Keratinocyte (primary cell): ENCODE data around the gene NLGN1. TPM values are rescaled to one million over a fixed set of nuclear protein-coding genes. Genes with fewer than 3 reads are reported as not detected.

Experiments
- DNase-seq: peaks from one replicate; pipeline ENCODE4 v3.0.0-alpha.2; 2011; ENCODE audit warnings: low read depth, missing footprints, low spot score
- FAIRE-seq: peaks from 2 replicates; lab custom pipeline; 2011; peaks lifted over from hg19 to GRCh38; lab: Jason Lieb, UNC
- H2AFZ ChIP-seq: 2 replicates; pipeline ENCODE4 v1.6.0; 2012; ENCODE audit warnings: low read length, control low read depth, inconsistent platforms; ENCODE audit not compliant: control insufficient read depth
- H3K27ac ChIP-seq: 2 replicates; pipeline ENCODE4 v1.5.1; 2011; ENCODE audit warnings: low read length; ENCODE audit not compliant: control insufficient read depth, insufficient read depth
- H3K27me3 ChIP-seq: 3 replicates; pipeline ENCODE4 v1.6.0; 2011; ENCODE audit warnings: low read length; ENCODE audit not compliant: control insufficient read depth, insufficient read depth; ENCODE audit errors: extremely low read depth
- H3K36me3 ChIP-seq, 2 experiments: 2 replicates in 1 of 2; 3 replicates in 1 of 2; pipeline ENCODE4 v1.5.1; 2011; ENCODE audit warnings: low read length in 2 of 2, mild to moderate bottlenecking in 1 of 2; ENCODE audit not compliant: control insufficient read depth in 2 of 2, insufficient read depth in 2 of 2; ENCODE audit errors: extremely low read depth in 1 of 2
- H3K4me1 ChIP-seq: 3 replicates; pipeline ENCODE4 v1.5.1; 2011; ENCODE audit warnings: low read length; ENCODE audit not compliant: control insufficient read depth, insufficient read depth; ENCODE audit errors: extremely low read depth
- H3K4me2 ChIP-seq: 3 replicates; pipeline ENCODE4 v1.6.0; 2011; ENCODE audit warnings: low read depth, low read length; ENCODE audit not compliant: control insufficient read depth, insufficient read depth; ENCODE audit errors: extremely low read depth
- H3K4me3 ChIP-seq, 3 experiments: fragments of 200-600 bp in 1 of 3; sonication (generic) in 1 of 3; 2 replicates in 2 of 3; 3 replicates in 1 of 3; pipeline ENCODE4 v1.5.1; 2011 to 2016; ENCODE audit warnings: low read length in 3 of 3, mild to moderate bottlenecking in 3 of 3, control low read depth in 2 of 3, inconsistent platforms in 1 of 3, low read depth in 1 of 3, mixed read lengths in 1 of 3, mixed run types in 1 of 3, moderate library complexity in 1 of 3; ENCODE audit not compliant: control insufficient read depth in 2 of 3, insufficient read depth in 2 of 3; ENCODE audit errors: extremely low read depth in 1 of 3
- H3K79me2 ChIP-seq: 2 replicates; pipeline ENCODE4 v1.6.0; 2012; ENCODE audit warnings: low read length; ENCODE audit not compliant: control insufficient read depth, insufficient read depth
- H3K9ac ChIP-seq: 3 replicates; pipeline ENCODE4 v1.6.0; 2011; ENCODE audit warnings: low read length; ENCODE audit not compliant: control insufficient read depth, insufficient read depth; ENCODE audit errors: extremely low read depth
- H3K9me1 ChIP-seq: 3 replicates; pipeline ENCODE4 v1.6.0; 2011; ENCODE audit warnings: low read length; ENCODE audit not compliant: control insufficient read depth, insufficient read depth; ENCODE audit errors: extremely low read depth
- H3K9me3 ChIP-seq: 2 replicates; pipeline ENCODE4 v1.5.1; 2012; ENCODE audit warnings: low read depth, low read length; ENCODE audit not compliant: control insufficient read depth
- H4K20me1 ChIP-seq: 3 replicates; pipeline ENCODE4 v1.6.0; 2011; ENCODE audit warnings: low read length; ENCODE audit not compliant: control insufficient read depth, insufficient read depth; ENCODE audit errors: extremely low read depth
- EZH2 ChIP-seq: IDR thresholded peaks from one replicate; pipeline ENCODE4 v1.6.1; 2012; ENCODE audit warnings: inconsistent platforms, mild to moderate bottlenecking, low read length, moderate library complexity
- dilution Hi-C: fragments of 300-500 bp; cut with MboI; formaldehyde crosslinking; loops from one replicate; pipeline ENCODE4 v1.7.0; 2020; ENCODE audit warnings: low sequenced_read_pairs; ENCODE audit not compliant: extremely low pct_ligation_motif_present
- polyA plus RNA-seq, 5 experiments: library from polyadenylated mRNA; depleted of rRNA in 3 of 5; stranded (reverse) in 3 of 5; stranded (forward) in 1 of 5; unstranded in 1 of 5; fragments of >200 nt; gene quantifications; 1 replicate in 1 of 5; 2 replicates in 3 of 5; 3 replicates in 1 of 5; pipeline versions ENCODE4 v1.2.1 to v1.2.3, GENCODE V29; 2011 to 2012; ENCODE audit warnings: missing spikeins in 2 of 5, low read depth in 1 of 5, low replicate concordance in 1 of 5
- TF ChIP-seq, protein P1 (sequence below), 3 experiments: IDR thresholded peaks in 1 of 3; conservative IDR thresholded peaks in 1 of 3; optimal IDR thresholded peaks in 1 of 3; 2 replicates in 2 of 3; 3 replicates in 1 of 3; pipeline versions ENCODE3 to v1.5.1; 2011; ENCODE audit warnings: low read length in 3 of 3, mild to moderate bottlenecking in 3 of 3, moderate library complexity in 2 of 3, control low read depth in 1 of 3, inconsistent platforms in 1 of 3; ENCODE audit not compliant: insufficient read depth in 2 of 3; ENCODE audit errors: extremely low read depth in 1 of 3

Gene NLGN1
- polyA plus RNA-seq, 1 donor (not counting 4 experiments of a cell fraction or from before 2014, with no cell fraction given) = not detected

DNA sequence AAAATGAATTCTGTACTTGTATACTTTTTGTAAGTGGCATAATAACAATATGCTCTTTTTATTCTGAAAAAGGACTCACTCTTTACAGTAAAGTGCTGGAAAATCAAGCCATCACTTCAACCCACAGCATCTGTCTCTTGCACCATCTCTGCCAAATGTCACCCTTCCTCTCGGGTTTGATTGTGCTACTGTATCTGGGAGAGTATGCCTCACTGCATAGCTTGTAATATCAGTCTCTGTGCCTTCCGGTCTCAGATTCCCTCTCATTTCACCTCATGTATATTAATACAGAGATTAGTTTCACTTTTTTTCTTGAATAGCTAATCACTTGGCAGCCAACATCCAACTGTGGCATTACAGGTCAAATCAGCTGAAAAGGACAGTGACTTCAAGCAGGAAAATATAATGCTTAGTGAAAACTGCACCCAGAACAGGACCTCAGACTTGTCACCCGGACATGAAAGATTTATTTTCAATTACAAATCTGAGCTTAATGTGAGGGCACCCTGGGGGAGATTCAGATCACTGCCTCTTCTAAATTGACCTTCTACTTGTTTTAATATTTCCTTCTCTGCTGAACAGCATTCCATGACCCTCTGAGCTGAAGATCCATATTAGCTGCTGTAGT lies 855.8 kb downstream of the NLGN1 start:
- Histone ChIP-seq H3K27me3 (no peaks in the 10 kb centered on the region), H3K4me2 (no peak overlapping the region), H3K27ac (no peak overlapping the region), H3K4me1 (no peaks in the 10 kb centered on the region), H2AFZ (no peak overlapping the region), H3K4me3 (no peak overlapping the region), H4K20me1 (no peaks in the 10 kb centered on the region), H3K9me1 (no peaks in the 10 kb centered on the region), H3K36me3 (no peaks in the 10 kb centered on the region), H3K79me2 (no peaks in the 10 kb centered on the region), H3K9me3 (no peaks in the 10 kb centered on the region), H3K9ac (no peak overlapping the region)
- dilution Hi-C loops = no loop called here
- TF ChIP-seq, protein P1, sequence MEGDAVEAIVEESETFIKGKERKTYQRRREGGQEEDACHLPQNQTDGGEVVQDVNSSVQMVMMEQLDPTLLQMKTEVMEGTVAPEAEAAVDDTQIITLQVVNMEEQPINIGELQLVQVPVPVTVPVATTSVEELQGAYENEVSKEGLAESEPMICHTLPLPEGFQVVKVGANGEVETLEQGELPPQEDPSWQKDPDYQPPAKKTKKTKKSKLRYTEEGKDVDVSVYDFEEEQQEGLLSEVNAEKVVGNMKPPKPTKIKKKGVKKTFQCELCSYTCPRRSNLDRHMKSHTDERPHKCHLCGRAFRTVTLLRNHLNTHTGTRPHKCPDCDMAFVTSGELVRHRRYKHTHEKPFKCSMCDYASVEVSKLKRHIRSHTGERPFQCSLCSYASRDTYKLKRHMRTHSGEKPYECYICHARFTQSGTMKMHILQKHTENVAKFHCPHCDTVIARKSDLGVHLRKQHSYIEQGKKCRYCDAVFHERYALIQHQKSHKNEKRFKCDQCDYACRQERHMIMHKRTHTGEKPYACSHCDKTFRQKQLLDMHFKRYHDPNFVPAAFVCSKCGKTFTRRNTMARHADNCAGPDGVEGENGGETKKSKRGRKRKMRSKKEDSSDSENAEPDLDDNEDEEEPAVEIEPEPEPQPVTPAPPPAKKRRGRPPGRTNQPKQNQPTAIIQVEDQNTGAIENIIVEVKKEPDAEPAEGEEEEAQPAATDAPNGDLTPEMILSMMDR (optimal IDR thresholded peaks at IDR 0.05 in 1 of 3, IDR thresholded peaks at IDR 0.05 in 1 of 3, conservative IDR thresholded peaks at IDR 0.05 in 1 of 3; ENCODE audit: extremely low read depth in 1 of 3, insufficient read depth in 2 of 3, low read length in 3 of 3) = no peak
- TF ChIP-seq EZH2 = no peak
- DNase-seq (no peak), FAIRE-seq (no peak)

DNA sequence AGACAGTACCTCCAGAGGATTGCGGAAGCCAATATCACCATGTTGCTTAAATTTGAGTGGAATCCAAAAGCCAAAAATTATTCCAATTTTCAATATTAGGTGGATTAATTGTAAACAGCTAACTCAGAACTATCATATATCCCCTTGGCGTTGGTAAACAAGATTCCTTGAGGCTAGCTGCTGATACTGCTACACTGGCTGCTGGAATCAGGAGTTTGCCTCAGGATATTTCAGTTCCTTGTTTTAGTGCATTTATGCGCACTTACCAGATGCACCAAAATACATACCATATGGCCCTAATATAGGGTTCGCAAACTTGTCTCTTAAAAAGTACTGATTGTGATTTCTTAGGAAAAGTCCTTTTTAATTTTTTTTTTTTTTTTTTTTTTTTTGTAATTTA lies 856.4 kb downstream of the NLGN1 start:
- dilution Hi-C loops = no loop called here
- no peak overlapping the region for H3K9ac ChIP-seq
- H4K20me1 ChIP-seq = no peaks in the 10 kb centered on the region
- no peak for TF ChIP-seq EZH2
- TF ChIP-seq, protein P1 (optimal IDR thresholded peaks at IDR 0.05 in 1 of 3, IDR thresholded peaks at IDR 0.05 in 1 of 3, conservative IDR thresholded peaks at IDR 0.05 in 1 of 3; ENCODE audit: extremely low read depth in 1 of 3, insufficient read depth in 2 of 3, low read length in 3 of 3) = no peak
- DNase-seq (no peak), FAIRE-seq (no peak)
- H2AFZ ChIP-seq = no peak overlapping the region
- no peak overlapping the region for H3K4me2 ChIP-seq
- H3K9me1 ChIP-seq = no peaks in the 10 kb centered on the region
- no peak overlapping the region for H3K4me3 ChIP-seq
- H3K27ac ChIP-seq = no peak overlapping the region
- no peaks in the 10 kb centered on the region for H3K9me3 ChIP-seq
- no peaks in the 10 kb centered on the region for H3K27me3 ChIP-seq
- H3K36me3 ChIP-seq = no peaks in the 10 kb centered on the region
- H3K79me2 ChIP-seq = no peaks in the 10 kb centered on the region
- no peaks in the 10 kb centered on the region for H3K4me1 ChIP-seq
